HG02623 (cell line): ENCODE measurements around the gene BID.

Source experiments
- ATAC-seq: cut with Tn5 transposase; IDR thresholded peaks from one replicate; pipeline ENCODE4 v1.9.1; 2021; ENCODE audit warnings: moderate library complexity; ENCODE audit not compliant: unreplicated experiment

BID gene

GRCh38 chr22:17803609-17804270 is 29.5 kb upstream of the BID start:
- ATAC-seq: no peak

DNA sequence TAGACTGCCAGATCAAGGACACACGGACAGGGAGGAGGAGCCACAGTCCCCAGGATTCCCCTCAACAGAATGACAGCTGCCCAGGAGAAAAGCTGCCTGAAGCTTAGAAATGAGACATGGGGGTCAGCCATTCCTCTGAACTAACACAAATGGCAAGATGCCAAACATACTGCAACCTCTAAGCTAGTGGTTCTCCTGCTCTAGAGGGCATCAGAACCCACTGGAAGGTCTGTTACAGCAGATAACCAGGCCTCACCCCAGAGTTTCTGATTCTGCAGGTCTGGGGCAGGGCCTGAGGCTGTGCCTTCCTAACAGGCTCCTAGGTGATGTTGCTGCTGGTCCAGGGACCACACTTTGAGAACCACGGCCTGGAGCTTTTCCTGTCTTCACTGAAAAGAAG is 28.6 kb upstream of the BID start:
- ATAC-seq: no peak

GRCh38 chr22:17802411-17802810 is 28.1 kb upstream of the BID start:
- ATAC-seq: no peak

- no peak for ATAC-seq
These were observed 23.7 kb upstream of the BID start for GRCh38 chr22:17797721-17798559.

DNA sequence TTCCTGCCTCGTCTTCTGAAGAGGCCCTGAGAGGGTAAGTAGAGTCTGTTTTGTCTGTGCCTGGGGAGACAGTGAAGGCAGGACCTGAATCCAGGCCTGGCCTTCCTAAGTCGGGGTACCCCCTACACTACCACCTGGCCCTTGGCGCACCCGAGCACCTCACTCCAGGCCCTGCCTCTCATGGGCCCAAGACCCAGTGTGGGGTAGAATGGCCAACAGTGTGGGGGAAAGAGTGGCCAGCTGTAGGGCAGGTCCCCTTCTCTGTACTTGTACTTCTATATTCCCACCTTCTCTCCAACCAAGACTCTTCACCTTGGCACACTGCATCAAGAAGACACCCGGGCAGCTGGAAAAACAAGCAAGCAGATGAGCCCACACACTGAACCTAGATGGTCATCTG is 22.4 kb upstream of the BID start:
- no peak for ATAC-seq

GRCh38 chr22:17795661-17796548 is 21.6 kb upstream of the BID start:
- ATAC-seq: no peak

- no peak for ATAC-seq
These were observed 20.7 kb upstream of the BID start for GRCh38 chr22:17794726-17795542.

DNA sequence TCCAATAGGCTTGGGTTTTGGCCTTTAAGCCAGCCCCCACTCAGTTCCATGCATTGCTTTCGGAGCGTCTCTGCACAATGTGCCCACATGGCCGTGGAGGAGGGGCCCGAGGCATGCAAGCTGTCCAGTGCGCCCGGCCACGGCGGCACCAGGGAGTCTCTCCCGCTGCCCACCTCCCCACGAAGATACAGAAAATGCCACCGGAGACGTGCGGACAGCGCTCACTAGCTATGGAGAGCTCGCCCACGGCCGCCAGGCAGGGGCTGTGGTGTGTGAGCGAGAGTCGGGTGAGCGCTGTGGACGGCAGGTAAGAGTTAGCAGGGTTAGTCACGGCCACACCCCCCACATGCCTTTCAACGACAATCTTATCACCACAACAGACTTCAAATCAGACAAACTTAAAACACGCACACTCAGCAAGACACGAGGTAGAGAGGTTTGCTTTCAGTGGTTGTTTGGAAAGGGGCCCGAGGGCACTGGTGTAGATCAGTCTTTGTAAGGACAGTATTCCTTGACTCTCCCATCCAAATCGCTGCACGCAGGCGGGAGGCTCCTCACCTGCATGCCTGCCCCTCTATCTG is 18.7 kb upstream of the BID start:
- no peak for ATAC-seq

- ATAC-seq: no peak
These were observed 18.0 kb upstream of the BID start for GRCh38 chr22:17792299-17792698.

- ATAC-seq: no peak
These were observed 16.9 kb upstream of the BID start for GRCh38 chr22:17791196-17791595.

DNA sequence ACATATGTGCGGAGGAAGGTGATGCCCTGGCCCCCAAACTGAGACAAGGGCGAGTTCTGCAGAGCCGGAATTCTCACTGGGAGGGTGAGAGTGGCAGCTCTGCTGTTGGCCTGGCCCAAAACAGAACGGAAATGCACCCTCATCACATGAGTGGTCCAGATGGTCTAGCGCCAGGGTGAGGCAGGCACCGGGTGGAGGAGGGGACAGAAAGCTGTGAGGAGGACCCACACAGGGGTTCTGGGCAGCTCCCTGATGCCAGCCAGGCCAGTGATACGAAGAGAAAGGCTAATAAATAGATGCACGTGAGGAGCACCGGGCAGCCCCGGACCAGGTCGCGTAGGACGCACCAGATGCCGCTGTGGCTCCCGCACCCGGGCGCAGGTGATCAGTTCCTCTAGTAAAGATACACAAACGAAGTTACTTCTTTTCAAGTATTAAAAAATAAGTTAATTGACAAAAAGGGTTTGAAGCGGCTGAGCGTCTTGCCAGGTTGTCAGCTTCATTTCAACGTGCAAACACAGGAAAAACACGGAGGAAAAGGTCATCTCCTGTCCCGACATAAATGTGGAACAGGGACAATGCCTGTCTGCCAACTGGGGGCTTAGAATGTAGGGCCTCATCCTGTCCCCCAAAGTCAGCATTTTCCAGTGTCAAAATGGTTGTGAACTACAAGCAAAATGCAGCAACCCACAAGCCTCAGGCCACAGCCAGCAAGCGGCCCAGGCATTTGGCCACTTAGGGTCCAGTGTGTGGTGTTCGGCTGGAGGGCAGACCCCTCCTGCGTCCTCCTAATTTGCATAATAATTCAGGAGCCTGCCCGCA is 15.3 kb upstream of the BID start:
- ATAC-seq: no peak

DNA sequence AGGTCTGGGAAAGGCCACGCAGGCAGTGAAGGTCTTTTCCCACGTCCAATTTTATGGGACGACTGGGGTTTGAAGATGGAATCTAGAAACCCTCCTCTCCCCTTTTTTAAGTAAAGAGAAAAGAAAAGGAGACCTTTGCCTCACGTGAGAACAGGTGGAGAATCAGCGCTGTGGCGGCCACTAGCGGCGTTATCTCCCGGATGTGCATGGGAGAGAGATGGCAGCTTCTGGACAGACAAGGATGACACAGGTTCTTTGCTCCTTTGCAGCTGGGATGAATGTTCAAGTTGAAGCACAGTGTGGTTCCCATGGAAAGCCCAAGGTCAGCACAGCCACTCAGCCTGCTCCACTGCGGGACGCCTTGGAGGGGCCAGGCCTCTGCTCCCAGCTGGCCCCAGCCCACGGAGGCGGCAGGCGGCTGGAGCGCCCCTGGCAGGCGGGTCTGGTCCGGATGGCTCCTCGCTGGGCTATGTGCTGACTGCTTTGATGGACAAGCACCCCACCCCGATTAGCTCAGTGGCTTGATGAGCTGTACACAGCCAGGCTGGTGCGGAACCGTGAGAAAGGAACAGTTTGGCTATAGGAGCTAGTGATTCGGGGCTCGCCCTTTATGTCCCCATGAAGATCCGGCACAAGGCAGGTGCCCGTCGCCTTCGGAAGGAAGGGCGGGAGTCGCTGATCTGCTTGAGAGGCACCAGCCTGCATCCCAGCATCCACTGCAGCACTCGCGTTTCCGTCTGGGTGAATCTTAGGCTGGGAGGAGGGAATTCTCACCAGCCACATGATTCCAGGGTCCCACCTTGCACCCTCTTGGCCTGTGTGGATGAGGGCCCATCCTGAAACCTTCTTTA is 14.5 kb upstream of the BID start:
- ATAC-seq: no peak

GRCh38 chr22:17787716-17788330 is 13.6 kb upstream of the BID start:
- ATAC-seq: no peak

DNA sequence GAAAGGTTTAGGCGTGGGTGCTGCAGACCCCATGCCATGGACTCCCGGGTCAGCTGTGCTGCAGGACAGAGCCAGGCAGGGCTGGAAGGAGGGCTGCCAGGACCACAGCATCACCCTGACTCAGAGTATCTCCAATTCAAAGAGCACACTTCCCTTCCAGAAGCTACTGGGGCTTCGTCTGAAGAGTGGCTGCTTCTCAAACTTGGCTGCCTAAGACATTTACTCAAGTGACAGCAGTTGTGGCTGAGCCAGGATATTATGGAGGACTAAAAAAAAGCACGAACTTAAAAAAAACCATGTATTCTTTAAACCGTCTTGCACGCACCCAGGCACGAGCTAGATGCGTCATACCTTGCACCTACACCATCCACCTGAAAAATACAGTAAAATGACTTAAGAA is 13.0 kb upstream of the BID start:
- no peak for ATAC-seq

DNA sequence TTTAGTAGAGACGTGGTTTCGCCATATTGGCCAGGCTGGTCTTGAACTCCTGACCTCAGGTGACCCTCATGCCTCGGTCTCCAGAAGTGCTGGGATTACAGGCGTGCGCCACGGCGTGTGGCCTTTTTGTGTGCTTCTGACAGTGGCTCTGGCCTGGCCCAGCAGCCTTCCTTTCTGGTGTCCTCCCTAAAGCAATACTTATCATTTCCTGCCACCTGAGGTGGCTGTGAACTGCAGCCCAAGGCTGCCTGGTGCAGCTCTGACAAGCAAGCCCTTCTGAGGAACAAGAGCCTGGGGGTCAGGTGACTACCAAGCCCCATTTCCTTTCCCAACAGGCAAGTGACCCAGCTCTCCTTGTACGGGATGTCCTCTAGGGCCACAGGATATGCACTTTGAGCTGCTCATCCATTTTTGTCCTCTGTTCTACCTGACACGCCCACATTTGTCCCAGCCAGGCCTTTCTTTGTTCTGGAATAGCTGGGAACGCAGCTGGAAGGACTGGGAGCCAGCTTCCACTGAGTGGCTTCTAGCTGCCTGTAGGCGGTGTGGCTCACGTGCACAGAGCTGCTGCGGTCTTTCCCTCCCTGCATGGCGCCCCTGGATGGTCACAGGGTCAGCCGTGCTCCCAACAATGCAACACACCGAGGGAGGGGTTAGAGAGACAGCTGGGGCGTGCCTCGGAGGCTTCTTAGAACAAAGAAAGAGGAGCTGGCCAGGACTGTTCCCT is 12.3 kb upstream of the BID start:
- ATAC-seq: no peak

GRCh38 chr22:17785185-17786184 is 11.2 kb upstream of the BID start:
- ATAC-seq: no peak
